Activated naive CD8-positive, alpha-beta T cell treated with anti-CD3 and anti-CD28 coated beads, Interleukin-2, amount 50 U/mL, for 24 hours (primary cell): ENCODE measurements around the gene SLC4A3.
"Not testable (repeated sequence)": the region's sequence is repeated elsewhere in the genome, so short reads cannot be mapped to it uniquely, and the experiment has no call there.

Experiments used
- ATAC-seq: fragments of 150-1000 bp; cut with Tn5 transposase; one replicate; pipeline ENCODE4 v1.10.0; 2021
- DNase-seq: peaks from one replicate; pipeline ENCODE4 v3.0.0; 2021
- H3K27ac Mint-ChIP-seq: one replicate; pipeline ENCODE4 v1.8.0; 2021; ENCODE audit warnings: mild to moderate bottlenecking, mixed read lengths
- H3K27me3 Mint-ChIP-seq: one replicate; pipeline ENCODE4 v1.8.0; 2021; ENCODE audit warnings: mixed read lengths
- H3K36me3 Mint-ChIP-seq: one replicate; pipeline ENCODE4 v1.8.0; 2021; ENCODE audit warnings: low read depth, mixed read lengths
- H3K4me1 Mint-ChIP-seq: one replicate; pipeline ENCODE4 v1.8.0; 2021; ENCODE audit warnings: mixed read lengths
- H3K4me3 Mint-ChIP-seq: one replicate; pipeline ENCODE4 v1.8.0; 2021; ENCODE audit warnings: mild to moderate bottlenecking, moderate library complexity, mixed read lengths
- H3K9me3 Mint-ChIP-seq: one replicate; pipeline ENCODE4 v1.8.0; 2021; ENCODE audit warnings: mixed read lengths

SLC4A3 gene

DNA sequence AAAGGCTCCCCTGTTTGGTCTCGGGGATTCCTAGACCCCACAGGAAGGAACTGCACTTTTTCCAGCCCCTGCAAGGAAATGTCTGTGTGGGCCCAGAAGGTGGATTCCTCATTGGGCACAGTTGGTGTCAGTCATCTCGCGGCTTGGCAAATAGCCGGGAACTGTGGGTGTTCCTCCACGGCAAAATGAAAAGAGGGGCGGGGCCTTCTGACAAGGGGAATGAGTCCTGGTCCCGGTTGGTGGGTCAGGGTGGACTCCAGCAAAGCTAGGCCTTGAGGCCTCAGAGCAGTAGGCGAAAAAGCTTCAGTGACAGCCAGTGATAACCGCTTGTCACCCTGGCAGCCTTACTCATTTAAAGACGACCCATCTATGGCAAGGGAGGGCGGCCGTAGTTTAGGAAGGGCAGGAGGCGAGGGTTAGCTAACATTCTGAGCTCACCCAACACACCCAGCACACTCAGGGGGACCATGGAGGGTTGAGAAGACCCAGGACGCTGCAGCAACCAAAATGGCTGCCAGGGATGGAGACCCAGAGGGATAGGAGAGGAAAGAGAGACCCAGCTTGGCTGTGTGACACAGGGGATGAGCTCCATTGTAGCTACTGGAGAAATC is 16.5 kb downstream of the SLC4A3 start:
- Mint-ChIP-seq H3K9me3 (no peaks in the 10 kb centered on the region), H3K4me1 (peaks cover 12% of the 10 kb centered on the region), H3K4me3 (no peak overlapping the region), H3K27me3 (peaks cover 13% of the 10 kb centered on the region), H3K27ac (no peak overlapping the region), H3K36me3 (no peaks in the 10 kb centered on the region)
- no peak for ATAC-seq
- DNase-seq, result no peak

DNA sequence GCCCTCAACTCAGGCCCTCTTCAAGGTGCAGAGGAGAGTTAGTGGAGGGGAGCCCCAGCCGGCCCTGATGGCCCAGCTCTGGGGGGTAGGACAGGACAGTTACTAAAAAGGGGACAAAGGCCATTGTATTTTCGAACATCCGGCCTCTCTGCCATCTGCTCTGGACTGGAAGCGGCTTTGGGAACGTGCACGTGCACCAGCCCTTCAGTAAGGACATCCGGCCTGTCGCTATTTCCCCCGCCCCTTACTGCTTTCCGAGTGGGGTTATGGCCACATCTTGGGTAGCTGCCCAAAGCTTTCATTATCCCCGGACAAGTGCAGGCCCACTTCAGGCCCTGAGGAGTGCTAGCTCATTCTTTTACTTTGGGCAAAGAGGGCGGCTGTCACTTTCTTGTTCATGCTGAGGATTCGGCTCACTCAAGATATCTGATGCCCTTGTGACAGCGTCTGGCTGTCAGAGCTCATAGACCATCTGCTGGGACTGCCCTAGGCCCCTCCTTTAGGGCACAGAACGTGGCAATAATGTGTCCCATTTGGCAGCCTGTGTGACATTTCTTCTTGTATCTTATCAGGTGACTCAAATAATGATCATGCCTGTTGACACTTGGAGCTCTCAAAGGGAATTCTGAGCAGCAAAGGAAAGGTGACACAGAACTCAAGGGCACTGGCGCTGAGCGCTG is 17.5 kb downstream of the SLC4A3 start:
- Mint-ChIP-seq H3K4me1 (peaks cover 12% of the 10 kb centered on the region), H3K36me3 (no peaks in the 10 kb centered on the region), H3K27ac (no peak overlapping the region), H3K4me3 (no peak overlapping the region), H3K9me3 (no peaks in the 10 kb centered on the region), H3K27me3 (peaks cover 15% of the 10 kb centered on the region)
- ATAC-seq (no peak), DNase-seq (no peak)

DNA sequence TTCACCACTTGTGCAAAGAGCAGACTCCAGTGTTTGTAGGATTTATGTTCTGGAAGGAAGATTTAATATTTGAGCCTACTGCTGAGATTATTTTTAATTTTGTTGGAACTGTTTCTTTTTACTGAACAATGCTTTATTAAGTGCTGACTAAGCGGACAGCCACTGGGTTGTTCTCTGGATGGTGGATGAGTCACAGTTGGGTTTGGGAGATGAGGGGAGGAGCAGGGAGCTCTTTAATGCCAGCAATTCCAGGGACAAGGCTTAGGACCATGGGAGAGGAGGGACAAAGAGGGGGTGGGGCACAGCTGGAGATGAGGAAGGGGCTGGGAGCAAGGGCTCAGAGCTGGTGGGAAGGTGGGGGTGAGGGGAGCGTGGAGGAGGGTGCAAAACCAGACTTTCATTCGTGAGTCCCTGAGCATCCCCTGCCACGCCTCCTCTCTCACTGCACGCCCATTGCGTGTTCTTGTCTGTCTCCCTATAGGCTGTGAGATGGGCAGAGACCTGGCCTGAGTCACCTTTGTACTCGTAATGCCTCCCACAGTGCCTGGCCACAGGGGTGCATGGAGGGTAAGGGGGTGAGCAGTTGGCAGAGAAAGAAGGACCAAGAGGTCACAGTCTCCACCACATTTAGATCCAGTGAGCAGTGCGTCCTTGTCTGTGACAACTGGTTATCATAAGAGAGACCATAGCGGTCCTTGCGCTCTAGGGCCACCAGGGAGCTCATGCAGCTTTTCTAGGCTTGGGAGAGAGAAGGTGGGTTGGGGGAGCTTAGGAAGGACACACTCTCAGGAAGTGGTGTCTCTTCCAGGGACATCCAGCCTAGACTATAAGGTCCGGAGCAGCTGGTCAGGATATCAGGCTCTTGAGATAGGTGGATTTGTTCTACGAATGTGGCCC is 18.4 kb downstream of the SLC4A3 start:
- no peaks in the 10 kb centered on the region for H3K36me3 Mint-ChIP-seq
- DNase-seq, result no peak
- no peak overlapping the region for H3K4me3 Mint-ChIP-seq
- H3K27me3 Mint-ChIP-seq, result peaks cover 20% of the 10 kb centered on the region
- ATAC-seq, result no peak
- H3K27ac Mint-ChIP-seq, result no peak overlapping the region
- H3K4me1 Mint-ChIP-seq, result peaks cover 12% of the 10 kb centered on the region
- H3K9me3 Mint-ChIP-seq, result no peaks in the 10 kb centered on the region

DNA sequence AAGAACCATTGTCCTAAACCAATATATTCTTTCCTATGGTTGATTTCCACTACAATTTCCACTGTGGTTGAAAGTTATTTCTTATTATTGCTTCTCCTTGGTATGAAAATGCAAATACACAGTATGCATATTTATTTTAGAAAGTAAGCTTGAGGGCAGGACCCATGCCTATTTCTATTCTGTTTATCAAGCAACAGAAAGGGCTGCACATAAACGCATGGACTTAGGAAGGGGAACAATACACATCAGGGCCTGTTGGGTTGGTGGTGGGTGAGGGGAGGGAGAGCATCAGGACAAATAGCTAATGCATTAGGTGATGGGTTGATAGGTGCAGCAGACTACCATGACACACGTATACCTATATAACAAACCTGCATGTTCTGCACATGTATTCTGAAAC is 20.7 kb downstream of the SLC4A3 start:
- Mint-ChIP-seq H3K4me3 (no peak overlapping the region), H3K4me1 (no peaks in the 10 kb centered on the region), H3K9me3 (no peaks in the 10 kb centered on the region), H3K27me3 (peaks cover 29% of the 10 kb centered on the region), H3K27ac (no peak overlapping the region), H3K36me3 (no peaks in the 10 kb centered on the region)
- DNase-seq (no peak), ATAC-seq (no peak)

DNA sequence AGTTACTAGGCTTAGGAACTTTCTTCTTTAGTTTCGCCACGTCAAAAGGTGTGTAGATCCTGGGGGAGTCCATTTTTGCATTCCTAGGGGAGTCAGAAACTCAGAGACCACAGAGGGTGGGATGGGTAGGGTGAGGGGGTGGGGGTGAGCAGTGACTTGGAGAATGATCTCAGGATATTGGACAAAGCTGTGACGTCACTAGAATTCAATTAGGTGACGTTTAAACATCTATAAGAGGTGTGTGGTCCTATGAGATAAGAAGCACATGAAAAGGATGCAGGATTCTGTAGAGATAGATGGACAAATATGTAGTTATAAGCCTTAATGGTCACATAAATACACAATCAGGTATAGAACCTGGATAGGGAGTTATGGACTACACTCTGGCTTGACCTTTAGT is 21.5 kb downstream of the SLC4A3 start:
- Mint-ChIP-seq H3K9me3 (no peaks in the 10 kb centered on the region), H3K4me1 (no peaks in the 10 kb centered on the region), H3K27me3 (peaks cover 36% of the 10 kb centered on the region), H3K36me3 (no peaks in the 10 kb centered on the region), H3K27ac (no peak overlapping the region), H3K4me3 (no peak overlapping the region)
- ATAC-seq, result no peak
- DNase-seq, result no peak

DNA sequence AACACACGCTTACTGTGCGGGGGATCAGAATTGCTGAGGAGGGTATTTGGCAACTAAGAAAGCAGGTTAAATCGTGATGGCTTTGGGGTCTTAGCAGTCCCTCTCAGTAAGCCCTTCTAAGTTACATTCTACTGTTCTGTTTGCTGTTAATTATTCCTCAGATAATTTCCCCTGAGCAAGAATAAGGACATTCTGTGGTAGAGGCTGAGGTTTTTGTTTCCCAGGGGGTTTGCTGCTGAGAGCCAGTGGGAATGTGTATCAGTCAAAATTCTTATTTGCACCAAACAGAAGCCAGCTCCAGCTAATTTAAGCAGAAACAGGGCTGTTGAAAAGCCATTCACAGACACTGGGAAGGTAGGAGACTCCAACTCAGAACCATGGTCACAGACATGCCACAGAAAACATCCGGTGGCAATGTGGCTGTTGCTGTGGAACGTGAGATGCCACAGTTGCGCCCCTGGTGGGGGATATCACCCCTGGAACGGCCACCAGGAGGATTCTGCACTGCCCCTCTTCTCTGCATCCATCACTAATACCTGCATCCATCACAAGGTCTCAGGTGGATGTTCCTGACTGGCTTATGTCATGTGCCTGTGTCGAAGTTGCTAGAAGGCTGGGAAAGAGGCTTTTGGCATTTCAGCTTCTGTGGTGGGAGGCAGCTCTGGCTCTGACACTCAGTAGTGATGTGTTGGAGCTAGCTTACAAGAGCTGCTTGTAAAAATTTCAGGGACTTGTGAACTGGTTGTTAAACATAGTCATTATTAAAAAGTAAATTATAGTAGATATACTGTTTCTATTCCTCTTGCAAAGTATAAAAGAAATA is 23.2 kb downstream of the SLC4A3 start:
- Mint-ChIP-seq H3K36me3 (no peaks in the 10 kb centered on the region), H3K9me3 (no peaks in the 10 kb centered on the region), H3K4me3 (no peak overlapping the region), H3K27ac (no peak overlapping the region), H3K4me1 (no peaks in the 10 kb centered on the region), H3K27me3 (peaks cover 41% of the 10 kb centered on the region)
- DNase-seq (no peak), ATAC-seq (no peak)

DNA sequence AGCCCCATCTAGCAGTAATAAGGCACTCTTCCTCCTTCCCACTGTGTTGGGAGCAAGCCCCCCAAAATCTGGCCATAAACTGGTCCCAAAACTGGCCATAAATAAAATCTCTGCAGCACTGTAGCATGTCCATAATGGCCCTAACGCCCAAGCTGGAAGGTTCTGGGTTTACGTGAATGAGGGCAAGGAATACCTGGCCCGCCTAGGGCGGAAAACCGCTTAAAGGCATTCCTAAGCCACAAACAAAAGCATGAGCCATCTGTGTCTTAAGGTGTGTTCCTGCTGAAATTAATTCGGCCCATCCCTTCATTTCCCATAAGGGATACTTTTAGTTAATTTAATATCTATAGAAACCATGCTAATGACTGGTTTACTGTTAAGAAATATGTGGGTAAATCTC is 24.2 kb downstream of the SLC4A3 start:
- not testable (repeated sequence) for DNase-seq, H3K9me3 Mint-ChIP-seq

DNA sequence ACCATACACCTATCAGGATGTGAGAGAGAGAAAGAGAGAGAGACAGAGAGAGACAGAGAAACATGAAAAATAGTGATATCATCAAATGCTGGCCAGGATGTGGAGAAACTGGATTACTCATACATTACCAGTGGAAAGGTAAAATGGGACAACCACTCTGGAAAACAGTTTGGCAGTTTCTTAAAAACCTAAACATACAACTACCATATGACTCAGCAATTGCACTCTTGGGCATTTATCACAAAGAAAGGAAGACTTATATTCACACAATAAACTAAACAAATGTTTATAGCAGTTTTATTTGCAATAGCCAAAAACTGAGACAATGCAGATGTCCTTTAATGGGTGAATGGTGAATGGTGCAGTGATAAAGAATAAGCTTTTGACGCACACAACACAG is 29.1 kb downstream of the SLC4A3 start:
- ATAC-seq (no peak), DNase-seq (no peak)
- Mint-ChIP-seq H3K4me1 (peaks cover 4% of the 10 kb centered on the region), H3K36me3 (no peaks in the 10 kb centered on the region), H3K27ac (no peak overlapping the region), H3K4me3 (no peak overlapping the region), H3K27me3 (peaks cover 44% of the 10 kb centered on the region), H3K9me3 (peaks cover 10% of the 10 kb centered on the region)

More for the DNA sequence above, 24.2 kb downstream of the SLC4A3 start:
- H3K36me3 Mint-ChIP-seq, H3K27ac Mint-ChIP-seq, ATAC-seq, H3K4me3 Mint-ChIP-seq, H3K4me1 Mint-ChIP-seq: not testable (repeated sequence)
- peaks cover 45% of the 10 kb centered on the region for H3K27me3 Mint-ChIP-seq

DNA sequence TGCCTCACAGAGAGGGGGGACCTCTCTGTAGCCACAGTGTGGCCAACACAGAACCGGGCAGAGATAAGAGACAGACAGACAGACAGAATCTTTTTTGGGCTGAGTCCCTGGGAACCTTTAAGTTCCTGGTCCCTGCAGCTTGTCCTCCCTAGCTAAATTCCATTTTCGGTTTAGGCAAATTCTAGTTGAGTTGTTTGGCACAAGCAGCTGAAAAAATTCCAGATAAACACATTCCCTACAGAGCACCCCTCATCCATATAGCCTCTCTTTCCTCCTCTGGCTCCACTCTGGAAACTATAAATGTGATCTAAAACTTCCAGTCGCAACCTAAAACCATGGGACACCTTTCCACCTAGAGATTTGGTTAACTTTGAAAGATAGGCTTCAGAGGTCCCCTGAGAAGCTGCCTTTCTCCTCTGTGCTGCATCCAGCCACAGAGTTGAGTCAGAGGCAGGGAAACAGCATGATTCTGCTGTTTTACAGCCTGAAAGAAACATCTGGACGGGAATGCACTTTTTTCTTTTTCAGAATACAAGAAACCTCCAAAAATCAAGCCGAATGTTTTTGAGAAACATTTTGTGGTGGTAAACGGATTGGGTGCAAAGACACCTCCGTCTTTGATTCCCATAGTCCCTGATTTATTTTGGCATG is 30.9 kb downstream of the SLC4A3 start:
- no peak for DNase-seq
- Mint-ChIP-seq H3K27ac (no peak overlapping the region), H3K27me3 (peaks cover 35% of the 10 kb centered on the region), H3K4me1 (peaks cover 4% of the 10 kb centered on the region), H3K9me3 (peaks cover 14% of the 10 kb centered on the region), H3K36me3 (no peaks in the 10 kb centered on the region), H3K4me3 (no peak overlapping the region)
- ATAC-seq, result no peak

DNA sequence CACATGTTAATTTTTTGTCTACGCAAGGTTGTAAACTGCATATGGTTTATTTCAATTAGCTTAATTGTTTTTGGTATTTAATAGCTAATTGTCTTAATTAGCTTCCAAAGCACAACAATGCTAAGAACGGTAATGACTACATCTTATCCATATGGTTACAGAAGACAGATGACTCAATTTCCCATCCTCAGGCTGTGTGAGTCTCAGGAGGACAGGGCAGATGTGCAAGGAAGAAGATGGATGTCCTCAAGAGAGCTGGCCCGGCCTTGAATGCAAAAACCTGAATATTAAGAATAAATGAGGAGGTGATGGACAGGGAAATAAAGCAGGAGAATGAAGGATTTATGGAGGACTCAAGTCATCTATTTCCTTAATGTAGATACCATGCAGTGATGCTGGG is 31.4 kb downstream of the SLC4A3 start:
- H3K27ac Mint-ChIP-seq, result no peak overlapping the region
- H3K27me3 Mint-ChIP-seq, result peaks cover 32% of the 10 kb centered on the region
- H3K4me1 Mint-ChIP-seq, result peaks cover 4% of the 10 kb centered on the region
- no peak overlapping the region for H3K4me3 Mint-ChIP-seq
- H3K36me3 Mint-ChIP-seq, result no peaks in the 10 kb centered on the region
- no peak for ATAC-seq
- peaks cover 14% of the 10 kb centered on the region for H3K9me3 Mint-ChIP-seq
- DNase-seq, result no peak

DNA sequence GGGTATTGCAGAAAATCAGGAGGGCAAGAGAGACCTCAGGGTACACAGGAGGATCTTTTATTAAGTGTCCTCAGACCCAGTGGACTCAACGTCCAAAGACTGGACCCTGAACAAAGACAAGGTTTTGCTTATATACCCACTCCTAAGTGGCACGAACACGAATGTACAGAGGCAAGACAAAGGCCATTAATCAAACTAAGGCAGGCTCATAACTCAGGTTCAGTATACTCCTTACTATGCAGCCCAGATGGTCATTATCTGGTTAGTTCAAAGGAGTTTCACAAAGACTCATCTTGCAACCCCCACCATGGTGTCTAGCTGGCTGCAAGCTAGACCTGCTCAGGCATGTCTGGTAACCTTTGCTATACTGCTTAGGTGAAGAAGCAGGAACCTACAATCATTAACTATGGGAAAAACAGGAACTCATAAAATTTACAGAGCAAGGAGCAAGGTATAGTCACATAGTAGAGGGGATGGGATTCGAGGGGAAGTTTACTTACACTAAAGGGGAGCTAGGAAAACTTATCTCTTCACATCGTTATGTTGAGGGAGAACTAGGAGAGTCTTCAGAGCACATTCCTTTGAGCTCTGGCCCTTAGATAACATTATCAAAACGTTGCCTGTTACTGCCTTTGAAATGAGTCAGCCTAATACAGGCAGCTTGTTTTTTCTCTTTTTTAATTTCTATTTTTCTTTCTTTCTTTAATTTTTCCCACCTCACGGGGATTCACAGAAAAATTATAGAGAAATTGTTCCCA is 33.9 kb downstream of the SLC4A3 start:
- Mint-ChIP-seq H3K27ac (no peak overlapping the region), H3K36me3 (no peaks in the 10 kb centered on the region), H3K4me3 (no peak overlapping the region), H3K9me3 (peaks cover 11% of the 10 kb centered on the region), H3K27me3 (peaks cover 29% of the 10 kb centered on the region), H3K4me1 (peaks cover 2% of the 10 kb centered on the region)
- DNase-seq (no peak), ATAC-seq (no peak)

DNA sequence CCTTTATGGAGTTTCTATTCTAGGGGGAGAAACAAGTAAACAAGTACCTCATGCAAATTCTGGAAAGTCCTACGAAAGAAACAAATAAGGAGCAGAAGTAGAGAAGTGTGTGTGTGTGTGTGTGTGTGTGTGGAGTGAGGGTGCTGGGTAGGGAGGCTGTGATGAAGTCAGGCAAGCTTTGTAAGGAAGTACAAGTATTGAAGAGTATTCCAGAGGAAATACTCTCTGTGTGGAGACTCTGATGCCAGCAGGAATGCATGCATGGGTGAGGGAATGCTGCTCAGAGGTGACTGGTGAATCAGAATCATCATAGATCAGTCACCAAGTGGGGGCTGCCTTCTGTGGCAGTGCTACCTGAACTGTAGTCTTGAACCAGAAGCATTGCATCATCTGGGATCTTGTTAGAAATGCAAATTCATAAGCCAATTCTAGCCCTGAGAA is 34.5 kb downstream of the SLC4A3 start:
- no peak overlapping the region for H3K4me3 Mint-ChIP-seq
- H3K27me3 Mint-ChIP-seq, result peaks cover 27% of the 10 kb centered on the region
- H3K27ac Mint-ChIP-seq, result no peak overlapping the region
- peaks cover 8% of the 10 kb centered on the region for H3K9me3 Mint-ChIP-seq
- DNase-seq (no peak), ATAC-seq (no peak)
- no peaks in the 10 kb centered on the region for H3K4me1 Mint-ChIP-seq
- no peaks in the 10 kb centered on the region for H3K36me3 Mint-ChIP-seq

DNA sequence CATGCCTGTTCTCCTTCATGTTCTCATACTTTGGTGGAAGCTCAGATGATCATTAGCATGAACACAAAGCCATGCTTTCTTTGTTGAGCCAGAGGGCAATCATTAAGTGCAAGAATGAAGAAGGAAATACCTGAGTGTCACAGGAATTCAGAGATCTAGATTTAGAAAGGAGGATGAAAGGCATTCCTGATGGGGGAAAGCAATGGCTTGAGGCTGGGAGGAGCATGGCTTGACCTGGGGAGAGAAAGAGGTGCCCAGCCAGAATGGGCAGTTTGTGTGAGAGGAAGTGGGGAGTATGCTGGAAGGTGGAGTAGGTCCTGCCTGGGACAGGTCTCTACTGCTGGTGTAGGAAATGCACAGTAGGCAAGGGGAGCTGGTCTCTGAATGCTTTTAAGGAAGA is 35.1 kb downstream of the SLC4A3 start:
- H3K9me3 Mint-ChIP-seq, result peaks cover 8% of the 10 kb centered on the region
- no peak for ATAC-seq
- no peak overlapping the region for H3K27ac Mint-ChIP-seq
- no peak for DNase-seq
- peaks cover 23% of the 10 kb centered on the region for H3K27me3 Mint-ChIP-seq
- no peaks in the 10 kb centered on the region for H3K36me3 Mint-ChIP-seq
- no peak overlapping the region for H3K4me3 Mint-ChIP-seq
- no peaks in the 10 kb centered on the region for H3K4me1 Mint-ChIP-seq
